Measurements from ENCODE around the gene FAXC. TPM values are rescaled to one million over a fixed set of nuclear protein-coding genes. Genes with fewer than 3 reads are reported as not detected.

FAXC gene
- total and polyA plus RNA-seq, 2 of the 8 experiments (the other 6 are each of a cell fraction or from before 2014, with no cell fraction given), result 23.2 to 29.8 TPM

GRCh38 chr6:99307295-99307907 lies 42.1 kb downstream of the FAXC start (continued):
- TF ChIP-seq RAD21 (IDR thresholded peaks at IDR 0.05 in 1 of 2, conservative IDR thresholded peaks at IDR 0.05 in 1 of 2; ENCODE audit: low read depth in 2 of 2, low read length in 2 of 2) (no peak), PHF8 (conservative IDR thresholded peaks at IDR 0.05; ENCODE audit: low read depth, low read length) (no peak)
